ENCODE measurements around the gene CEMIP. TPM values are rescaled to one million over a fixed set of nuclear protein-coding genes. Genes with fewer than 3 reads are reported as not detected.

The CEMIP gene
- polyA plus RNA-seq, 3 donors = not detected

DNA sequence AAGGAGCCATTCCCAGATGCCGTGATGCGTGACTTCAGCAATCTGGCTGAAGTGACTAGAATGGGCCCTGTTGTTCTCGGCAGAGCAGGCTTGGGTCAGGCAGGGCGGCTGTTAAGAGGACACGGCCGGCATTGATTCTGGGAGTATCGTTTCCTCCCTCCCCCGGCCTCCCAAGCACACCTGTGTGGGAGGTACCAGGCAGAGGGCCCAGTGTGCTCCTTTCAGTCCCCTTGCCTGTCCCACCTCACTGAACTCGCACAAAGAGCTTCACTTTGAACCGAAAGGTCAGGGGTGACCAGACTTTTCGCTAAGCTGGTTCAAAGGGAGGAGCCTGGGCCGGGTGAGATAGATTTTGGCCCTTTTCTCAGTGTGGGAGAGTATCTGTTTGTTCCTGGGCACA lies 92.7 kb downstream of the CEMIP start:
- WGBS (ENCODE audit: insufficient coverage) = 98% methylated on average over 11 of the region's 12 CpGs
- no peak overlapping the region for H3K4me2 ChIP-seq (replicated peaks; ENCODE audit: extremely low read depth, low read length, poor library complexity, severe bottlenecking)
- peaks cover 1 to 2% (median 1%) of the 10 kb centered on the region in 3 donors for H3K27me3 Mint-ChIP-seq (ENCODE audit: low read depth in 3 of 3)
- no peaks in the 10 kb centered on the region for H3K9me3 ChIP-seq (replicated peaks in 1 of 2; ENCODE audit: control insufficient read depth in 1 of 2, insufficient read depth in 1 of 2, low read length in 2 of 2)
- no peak overlapping the region for H3K27ac ChIP-seq (ENCODE audit: low read depth in 1 of 2, low read length in 2 of 2)
- no peak for DNase-seq
- H3K9me3 Mint-ChIP-seq = no peaks in the 10 kb centered on the region
- no peaks in the 10 kb centered on the region for H3K79me2 ChIP-seq (ENCODE audit: insufficient read depth, low read length)
- intact Hi-C loops (cut with micrococcal nuclease) = no loop called here
- no peak overlapping the region for H3K27ac Mint-ChIP-seq
- no peak overlapping the region for H3K4me3 Mint-ChIP-seq
- no peak overlapping the region for H2AFZ ChIP-seq (ENCODE audit: insufficient read depth, low read depth, low read length, poor library complexity, severe bottlenecking)
- no peaks in the 10 kb centered on the region for H4K20me1 ChIP-seq (ENCODE audit: insufficient read depth, low read length)
- no peaks in the 10 kb centered on the region for H3K4me1 Mint-ChIP-seq
- H3K4me3 ChIP-seq (replicated peaks in 1 of 3; ENCODE audit: low read depth in 2 of 3, low read length in 3 of 3) = no peak overlapping the region
- TF ChIP-seq, protein P1, sequence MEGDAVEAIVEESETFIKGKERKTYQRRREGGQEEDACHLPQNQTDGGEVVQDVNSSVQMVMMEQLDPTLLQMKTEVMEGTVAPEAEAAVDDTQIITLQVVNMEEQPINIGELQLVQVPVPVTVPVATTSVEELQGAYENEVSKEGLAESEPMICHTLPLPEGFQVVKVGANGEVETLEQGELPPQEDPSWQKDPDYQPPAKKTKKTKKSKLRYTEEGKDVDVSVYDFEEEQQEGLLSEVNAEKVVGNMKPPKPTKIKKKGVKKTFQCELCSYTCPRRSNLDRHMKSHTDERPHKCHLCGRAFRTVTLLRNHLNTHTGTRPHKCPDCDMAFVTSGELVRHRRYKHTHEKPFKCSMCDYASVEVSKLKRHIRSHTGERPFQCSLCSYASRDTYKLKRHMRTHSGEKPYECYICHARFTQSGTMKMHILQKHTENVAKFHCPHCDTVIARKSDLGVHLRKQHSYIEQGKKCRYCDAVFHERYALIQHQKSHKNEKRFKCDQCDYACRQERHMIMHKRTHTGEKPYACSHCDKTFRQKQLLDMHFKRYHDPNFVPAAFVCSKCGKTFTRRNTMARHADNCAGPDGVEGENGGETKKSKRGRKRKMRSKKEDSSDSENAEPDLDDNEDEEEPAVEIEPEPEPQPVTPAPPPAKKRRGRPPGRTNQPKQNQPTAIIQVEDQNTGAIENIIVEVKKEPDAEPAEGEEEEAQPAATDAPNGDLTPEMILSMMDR (IDR thresholded peaks at IDR 0.05) = no peak
- no peaks in the 10 kb centered on the region for H3K36me3 ChIP-seq (replicated peaks in 1 of 2; ENCODE audit: control insufficient read depth in 1 of 2, insufficient read depth in 2 of 2, low read length in 2 of 2)
- H3K36me3 Mint-ChIP-seq = no peaks in the 10 kb centered on the region
- no peak overlapping the region for H3K9ac ChIP-seq (ENCODE audit: insufficient read depth, low read length, poor library complexity, severe bottlenecking)
- H3K27me3 ChIP-seq (ENCODE audit: control insufficient read depth in 2 of 2, insufficient read depth in 2 of 2, low read length in 2 of 2) = no peaks in the 10 kb centered on the region
- H3K4me1 ChIP-seq (ENCODE audit: control insufficient read depth in 1 of 2, insufficient read depth in 2 of 2, low read length in 2 of 2) = no peaks in the 10 kb centered on the region

DNA sequence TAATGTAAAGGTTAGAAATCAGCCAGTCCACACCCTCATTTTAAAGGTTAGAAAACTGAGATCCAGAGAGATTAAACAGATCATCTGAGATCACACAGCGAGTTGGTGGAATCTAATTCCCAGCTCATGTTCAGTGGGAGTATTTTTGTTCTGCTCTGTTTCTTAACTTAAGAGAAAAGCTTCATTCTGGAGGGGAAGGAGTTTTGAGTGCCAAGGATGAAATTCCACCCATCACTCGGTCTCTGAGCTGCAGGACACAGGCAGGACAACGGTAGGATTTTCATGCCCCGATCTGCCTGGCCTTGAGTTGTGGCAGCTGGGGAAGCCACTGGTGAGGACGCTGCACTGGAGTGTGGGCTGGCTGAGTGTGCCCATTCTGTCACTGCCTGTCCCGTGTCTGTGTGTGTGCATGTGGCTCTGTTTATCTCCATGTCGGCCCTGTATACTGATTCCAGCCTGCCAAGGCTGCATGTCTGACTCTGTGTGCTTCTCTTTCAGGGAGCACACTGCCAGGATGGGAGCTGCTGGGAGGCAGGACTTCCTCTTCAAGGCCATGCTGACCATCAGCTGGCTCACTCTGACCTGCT lies 94.3 kb downstream of the CEMIP start:
- no peaks in the 10 kb centered on the region for H3K36me3 ChIP-seq (replicated peaks in 1 of 2; ENCODE audit: control insufficient read depth in 1 of 2, insufficient read depth in 2 of 2, low read length in 2 of 2)
- no peaks in the 10 kb centered on the region for H3K79me2 ChIP-seq (ENCODE audit: insufficient read depth, low read length)
- Mint-ChIP-seq H3K4me1 (no peaks in the 10 kb centered on the region), H3K36me3 (no peaks in the 10 kb centered on the region), H3K27ac (no peak overlapping the region), H3K27me3 (ENCODE audit: low read depth in 3 of 3) (peaks cover 1 to 5% (median 4%) of the 10 kb centered on the region in 3 donors), H3K9me3 (no peaks in the 10 kb centered on the region), H3K4me3 (no peak overlapping the region)
- TF ChIP-seq, protein P1 (IDR thresholded peaks at IDR 0.05) = no peak
- H4K20me1 ChIP-seq (ENCODE audit: insufficient read depth, low read length) = no peaks in the 10 kb centered on the region
- WGBS (ENCODE audit: insufficient coverage) = 93% methylated on average over 6 of the region's 7 CpGs
- H2AFZ ChIP-seq (ENCODE audit: insufficient read depth, low read depth, low read length, poor library complexity, severe bottlenecking) = no peak overlapping the region
- H3K27ac ChIP-seq (ENCODE audit: low read depth in 1 of 2, low read length in 2 of 2) = no peak overlapping the region
- no peaks in the 10 kb centered on the region for H3K27me3 ChIP-seq (ENCODE audit: control insufficient read depth in 2 of 2, insufficient read depth in 2 of 2, low read length in 2 of 2)
- intact Hi-C loops (cut with micrococcal nuclease) = no loop called here
- H3K9ac ChIP-seq (ENCODE audit: insufficient read depth, low read length, poor library complexity, severe bottlenecking) = no peak overlapping the region
- no peaks in the 10 kb centered on the region for H3K9me3 ChIP-seq (replicated peaks in 1 of 2; ENCODE audit: control insufficient read depth in 1 of 2, insufficient read depth in 1 of 2, low read length in 2 of 2)
- no peak for DNase-seq
- H3K4me2 ChIP-seq (replicated peaks; ENCODE audit: extremely low read depth, low read length, poor library complexity, severe bottlenecking) = no peak overlapping the region
- H3K4me3 ChIP-seq (replicated peaks in 1 of 3; ENCODE audit: low read depth in 2 of 3, low read length in 3 of 3) = no peak overlapping the region
- H3K4me1 ChIP-seq (ENCODE audit: control insufficient read depth in 1 of 2, insufficient read depth in 2 of 2, low read length in 2 of 2) = no peaks in the 10 kb centered on the region
